ENCODE results near the gene TRERF1.

DNA sequence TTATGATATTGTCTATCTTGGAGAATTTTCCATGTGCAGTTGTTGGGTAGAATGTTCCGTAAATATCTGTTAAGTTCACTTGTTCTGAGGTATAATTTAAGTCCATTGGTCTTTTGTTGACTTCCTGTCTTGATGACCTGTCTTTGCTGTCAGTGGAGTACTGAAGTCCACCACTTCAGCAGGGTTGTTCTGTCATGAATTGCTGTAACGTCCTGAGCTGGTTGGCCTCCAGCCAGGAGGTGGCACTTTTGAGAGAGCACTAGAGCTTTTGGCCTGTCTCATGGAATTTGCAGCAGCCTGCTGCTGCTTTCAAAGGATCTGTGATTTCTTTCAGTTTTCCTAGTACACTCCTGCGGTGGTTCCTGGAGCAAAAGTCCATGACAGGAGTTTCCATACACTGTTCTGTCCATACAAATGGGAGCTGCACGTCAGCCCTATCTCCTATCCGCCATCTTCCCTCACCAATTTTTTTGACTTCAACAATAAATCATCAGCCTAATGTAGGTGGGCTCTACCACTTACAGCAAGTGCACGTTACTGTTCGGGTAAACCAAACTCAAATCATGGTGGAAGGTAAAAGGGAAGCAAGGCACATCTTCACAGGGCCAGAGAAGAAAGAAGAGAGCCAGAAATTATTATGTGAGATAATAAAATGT lies 46.9 kb upstream of the TRERF1 start:
- no peak for TF ChIP-seq CTCF (IDR thresholded peaks at IDR 0.05; ENCODE audit: insufficient read depth, low read length, poor library complexity, severe bottlenecking)
- no peak for TF ChIP-seq EZH2phosphoT487 (conservative IDR thresholded peaks at IDR 0.05; ENCODE audit: low read length)
